ENCODE data around the gene TDRD12.

DNA sequence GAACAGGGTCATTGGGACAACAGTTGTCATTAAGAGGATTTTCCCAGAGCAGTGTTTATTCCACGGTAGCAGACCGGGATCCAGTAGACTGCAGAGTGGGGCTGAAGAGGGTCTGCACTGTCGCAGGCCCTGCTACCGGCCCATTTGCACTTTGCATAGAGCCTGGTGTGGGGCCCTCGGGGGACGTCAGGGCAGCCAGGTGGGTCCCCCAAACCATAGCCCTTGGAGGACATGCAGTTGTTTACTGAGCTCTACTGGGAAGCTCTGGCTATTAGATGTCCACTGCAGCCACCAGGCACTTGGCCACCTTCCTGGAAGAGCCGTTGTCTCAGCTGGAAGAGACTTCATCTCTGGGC, 104.2 kb downstream of the TDRD12 start:
- TF ChIP-seq CEBPB (IDR thresholded peaks at IDR 0.05) (no peak), TAF1 (IDR thresholded peaks at IDR 0.05; ENCODE audit: low read depth) (no peak), RAD21 (IDR thresholded peaks at IDR 0.05; ENCODE audit: low read depth) (no peak), FOXM1 (IDR thresholded peaks at IDR 0.05; ENCODE audit: borderline replicate concordance, low read depth) (no peak), TCF12 (IDR thresholded peaks at IDR 0.05; ENCODE audit: low read depth) (no peak), YY1 (IDR thresholded peaks at IDR 0.05; ENCODE audit: low read depth) (no peak), NFIC (IDR thresholded peaks at IDR 0.05) (no peak), TEAD4 (IDR thresholded peaks at IDR 0.05) (no peak), EP300 (IDR thresholded peaks at IDR 0.05; ENCODE audit: borderline replicate concordance) (no peak), ZBTB7A (IDR thresholded peaks at IDR 0.05; ENCODE audit: low read depth) (no peak)
- TF ChIP-seq, protein P1, sequence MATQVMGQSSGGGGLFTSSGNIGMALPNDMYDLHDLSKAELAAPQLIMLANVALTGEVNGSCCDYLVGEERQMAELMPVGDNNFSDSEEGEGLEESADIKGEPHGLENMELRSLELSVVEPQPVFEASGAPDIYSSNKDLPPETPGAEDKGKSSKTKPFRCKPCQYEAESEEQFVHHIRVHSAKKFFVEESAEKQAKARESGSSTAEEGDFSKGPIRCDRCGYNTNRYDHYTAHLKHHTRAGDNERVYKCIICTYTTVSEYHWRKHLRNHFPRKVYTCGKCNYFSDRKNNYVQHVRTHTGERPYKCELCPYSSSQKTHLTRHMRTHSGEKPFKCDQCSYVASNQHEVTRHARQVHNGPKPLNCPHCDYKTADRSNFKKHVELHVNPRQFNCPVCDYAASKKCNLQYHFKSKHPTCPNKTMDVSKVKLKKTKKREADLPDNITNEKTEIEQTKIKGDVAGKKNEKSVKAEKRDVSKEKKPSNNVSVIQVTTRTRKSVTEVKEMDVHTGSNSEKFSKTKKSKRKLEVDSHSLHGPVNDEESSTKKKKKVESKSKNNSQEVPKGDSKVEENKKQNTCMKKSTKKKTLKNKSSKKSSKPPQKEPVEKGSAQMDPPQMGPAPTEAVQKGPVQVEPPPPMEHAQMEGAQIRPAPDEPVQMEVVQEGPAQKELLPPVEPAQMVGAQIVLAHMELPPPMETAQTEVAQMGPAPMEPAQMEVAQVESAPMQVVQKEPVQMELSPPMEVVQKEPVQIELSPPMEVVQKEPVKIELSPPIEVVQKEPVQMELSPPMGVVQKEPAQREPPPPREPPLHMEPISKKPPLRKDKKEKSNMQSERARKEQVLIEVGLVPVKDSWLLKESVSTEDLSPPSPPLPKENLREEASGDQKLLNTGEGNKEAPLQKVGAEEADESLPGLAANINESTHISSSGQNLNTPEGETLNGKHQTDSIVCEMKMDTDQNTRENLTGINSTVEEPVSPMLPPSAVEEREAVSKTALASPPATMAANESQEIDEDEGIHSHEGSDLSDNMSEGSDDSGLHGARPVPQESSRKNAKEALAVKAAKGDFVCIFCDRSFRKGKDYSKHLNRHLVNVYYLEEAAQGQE (IDR thresholded peaks at IDR 0.05; ENCODE audit: low read depth) = no peak
- TF ChIP-seq, protein P2, sequence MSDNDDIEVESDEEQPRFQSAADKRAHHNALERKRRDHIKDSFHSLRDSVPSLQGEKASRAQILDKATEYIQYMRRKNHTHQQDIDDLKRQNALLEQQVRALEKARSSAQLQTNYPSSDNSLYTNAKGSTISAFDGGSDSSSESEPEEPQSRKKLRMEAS (IDR thresholded peaks at IDR 0.05) = no peak
